IPS-20b (cell line): ENCODE results near the gene IDH2.
"Not testable (repeated sequence)": the region's sequence is repeated elsewhere in the genome, so short reads cannot be mapped to it uniquely, and the experiment has no call there.

ENCODE experiments used
- H3K27ac ChIP-seq: one replicate; pipeline ENCODE4 v1.5.1; 2013; ENCODE audit warnings: low read length
- H3K27me3 ChIP-seq: 2 replicates; pipeline ENCODE4 v1.6.1; 2013; ENCODE audit warnings: mild to moderate bottlenecking, low read length, inconsistent platforms; ENCODE audit not compliant: insufficient read depth
- H3K36me3 ChIP-seq: 2 replicates; pipeline ENCODE4 v1.6.1; 2013; ENCODE audit warnings: low read depth, mild to moderate bottlenecking, inconsistent platforms, low read length, moderate library complexity; ENCODE audit not compliant: insufficient read depth
- H3K4me1 ChIP-seq: 2 replicates; pipeline ENCODE4 v1.6.1; 2013; ENCODE audit warnings: mild to moderate bottlenecking, control low read depth, inconsistent platforms, low read length, moderate library complexity; ENCODE audit not compliant: insufficient read depth
- H3K4me3 ChIP-seq: 2 replicates; pipeline ENCODE4 v1.5.1; 2013; ENCODE audit warnings: mild to moderate bottlenecking, low read length, inconsistent platforms
- H3K9ac ChIP-seq: 2 replicates; pipeline ENCODE4 v1.6.1; 2013; ENCODE audit warnings: low read depth, mild to moderate bottlenecking, inconsistent platforms, low read length, moderate library complexity
- H3K9me3 ChIP-seq: 2 replicates; pipeline ENCODE4 v1.6.1; 2013; ENCODE audit warnings: mild to moderate bottlenecking, low read depth, low read length, inconsistent platforms; ENCODE audit not compliant: insufficient read depth

Gene IDH2

DNA sequence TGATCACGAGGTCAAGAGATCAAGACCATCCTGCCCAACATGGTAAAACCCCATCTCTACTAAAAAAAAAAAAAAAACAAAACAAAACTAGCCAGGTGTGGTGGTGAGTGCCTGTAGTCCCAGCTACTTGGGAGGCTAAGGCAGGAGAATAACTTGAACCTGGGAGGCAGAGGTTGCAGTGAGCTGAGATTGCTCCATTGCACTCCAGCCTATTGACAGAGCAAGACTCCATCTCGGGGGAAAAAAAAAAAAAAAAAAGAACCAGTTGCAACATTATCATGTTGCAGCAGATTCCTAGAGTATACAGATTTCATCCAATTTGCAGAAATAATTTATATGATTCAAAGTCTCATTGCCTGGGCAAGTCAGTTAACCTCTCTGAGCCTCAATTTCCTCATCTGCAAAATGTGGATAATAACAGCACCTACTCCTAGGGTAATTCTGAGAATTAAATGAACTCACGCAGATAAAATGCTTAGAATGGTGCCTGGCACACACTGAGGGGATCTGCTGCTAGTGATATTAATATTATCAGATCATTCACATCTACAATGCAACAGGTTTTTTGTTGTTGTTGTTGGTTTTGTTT is 7.0 kb upstream of the IDH2 start:
- not testable (repeated sequence) for H3K4me1 ChIP-seq, H3K4me3 ChIP-seq, H3K27ac ChIP-seq, H3K9me3 ChIP-seq, H3K36me3 ChIP-seq, H3K9ac ChIP-seq
- peaks cover 11% of the 10 kb centered on the region for H3K27me3 ChIP-seq

GRCh38 chr15:90108038-90108437 is 5.8 kb upstream of the IDH2 start:
- H3K9me3 ChIP-seq, H3K4me1 ChIP-seq, H3K27ac ChIP-seq, H3K36me3 ChIP-seq, H3K4me3 ChIP-seq, H3K9ac ChIP-seq: not testable (repeated sequence)
- H3K27me3 ChIP-seq = peaks cover 23% of the 10 kb centered on the region

DNA sequence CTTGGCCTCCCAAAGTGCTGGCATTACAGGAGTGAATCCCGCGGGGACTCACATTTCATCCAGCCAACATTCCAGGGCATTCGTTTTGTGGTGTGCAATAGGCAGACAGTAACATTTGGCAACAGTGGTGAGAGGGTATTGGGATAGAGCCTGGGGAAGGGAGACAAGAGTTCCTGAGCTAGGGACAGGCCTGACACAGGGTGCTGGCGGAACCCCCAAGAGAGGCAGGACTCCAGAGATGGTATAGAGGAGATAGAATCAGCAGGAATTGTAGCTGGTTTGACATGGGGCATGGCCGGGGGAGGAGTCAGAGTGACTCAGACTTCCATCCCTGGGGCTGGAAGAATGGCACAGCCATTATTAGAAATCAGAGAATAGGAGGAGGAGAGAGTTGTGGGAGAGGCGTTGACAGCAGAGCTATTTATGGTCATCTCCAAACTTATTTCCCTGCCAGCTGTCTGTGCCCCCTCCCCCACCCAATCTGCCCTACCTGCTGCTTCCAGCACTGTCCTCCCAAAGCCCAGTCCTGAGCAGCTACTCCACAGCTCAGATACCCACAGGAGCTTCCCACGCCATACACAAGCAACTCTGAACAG is 4.4 kb upstream of the IDH2 start:
- H3K27me3 ChIP-seq = peaks cover 26% of the 10 kb centered on the region
- H3K27ac ChIP-seq = no peak overlapping the region
- H3K9me3 ChIP-seq = no peaks in the 10 kb centered on the region
- peaks cover 3% of the 10 kb centered on the region; the same call in 1 of the 2 replicates for H3K4me1 ChIP-seq
- H3K9ac ChIP-seq = no peak overlapping the region
- no peaks in the 10 kb centered on the region for H3K36me3 ChIP-seq
- no peak overlapping the region for H3K4me3 ChIP-seq

GRCh38 chr15:90105521-90105920 is 3.3 kb upstream of the IDH2 start:
- Histone ChIP-seq H3K4me1 (peaks cover 7% of the 10 kb centered on the region), H3K4me3 (no peak overlapping the region)

GRCh38 chr15:90104551-90104950 is 2.3 kb upstream of the IDH2 start:
- no peak overlapping the region for H3K4me3 ChIP-seq
- H3K9ac ChIP-seq = no peak overlapping the region
- no peaks in the 10 kb centered on the region for H3K36me3 ChIP-seq
- H3K27ac ChIP-seq = no peak overlapping the region
- no peaks in the 10 kb centered on the region for H3K9me3 ChIP-seq
- H3K4me1 ChIP-seq = peaks cover 7% of the 10 kb centered on the region
- H3K27me3 ChIP-seq = peaks cover 26% of the 10 kb centered on the region

More at GRCh38 chr15:90105521-90105920, 3.3 kb upstream of the IDH2 start:
- Histone ChIP-seq H3K9me3 (no peaks in the 10 kb centered on the region), H3K9ac (no peak overlapping the region), H3K27ac (no peak overlapping the region), H3K36me3 (no peaks in the 10 kb centered on the region), H3K27me3 (peaks cover 26% of the 10 kb centered on the region)

- Histone ChIP-seq H3K36me3 (no peaks in the 10 kb centered on the region), H3K9me3 (no peaks in the 10 kb centered on the region), H3K27me3 (peaks cover 26% of the 10 kb centered on the region), H3K27ac (no peak overlapping the region), H3K4me1 (peaks cover 7% of the 10 kb centered on the region), H3K9ac (no peak overlapping the region), H3K4me3 (no peak overlapping the region)
These were observed 1.5 kb upstream of the IDH2 start for GRCh38 chr15:90103701-90104329.

DNA sequence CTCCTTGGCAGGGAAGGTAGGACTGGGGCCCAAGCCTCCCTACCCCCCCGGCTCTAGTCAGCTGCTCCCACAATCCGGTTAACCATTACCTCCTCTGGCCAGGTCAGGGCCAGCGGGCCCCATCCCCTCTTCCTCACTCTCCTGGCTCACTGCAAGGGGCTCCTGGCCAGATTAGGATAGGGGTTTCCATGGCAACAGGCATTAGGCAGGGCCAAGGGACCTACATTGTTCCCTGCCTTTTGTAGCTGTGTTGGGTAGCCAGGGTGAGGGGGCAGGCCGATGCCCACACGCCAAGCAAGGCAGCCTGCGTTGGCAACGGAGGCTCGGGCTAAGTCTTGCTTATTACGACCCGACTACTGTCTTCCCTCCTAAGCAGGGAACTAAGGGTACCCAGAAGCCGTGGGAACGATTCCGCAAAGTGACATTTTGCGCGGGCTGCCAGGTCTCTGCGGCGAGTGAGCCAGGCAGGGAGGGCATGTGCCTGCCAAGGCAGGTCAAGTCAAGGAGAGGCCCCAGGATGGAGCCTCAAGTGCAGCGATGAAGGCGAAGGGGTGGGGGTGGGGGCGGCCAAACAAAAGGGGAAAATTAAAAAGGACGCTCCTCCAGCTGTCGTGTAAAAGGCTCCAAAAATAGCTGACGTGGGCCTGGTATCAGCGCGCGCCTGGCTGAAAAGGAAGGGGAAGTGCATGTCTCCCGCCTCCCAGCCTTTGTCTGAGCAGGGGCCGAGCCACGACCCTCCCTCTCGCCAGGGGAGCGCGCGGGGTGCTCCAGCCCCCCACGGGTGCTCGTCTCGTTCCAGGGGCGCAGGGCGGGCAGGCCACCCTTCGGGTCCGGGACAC is 919 bp downstream of the IDH2 start:
- Histone ChIP-seq H3K4me1 (peaks cover 4% of the 10 kb centered on the region), H3K9me3 (no peaks in the 10 kb centered on the region), H3K36me3 (no peaks in the 10 kb centered on the region), H3K27me3 (peaks cover 26% of the 10 kb centered on the region), H3K4me3 (peak overlapping the region; percentile 75), H3K27ac (no peak overlapping the region), H3K9ac (peak overlapping the region; percentile 62; the same call in 1 of the 2 replicates)

GRCh38 chr15:90099868-90100831 is 2.1 kb downstream of the IDH2 start:
- H3K4me3 ChIP-seq = no peak overlapping the region; the same call in 1 of the 2 replicates
- H3K9ac ChIP-seq = no peak overlapping the region

DNA sequence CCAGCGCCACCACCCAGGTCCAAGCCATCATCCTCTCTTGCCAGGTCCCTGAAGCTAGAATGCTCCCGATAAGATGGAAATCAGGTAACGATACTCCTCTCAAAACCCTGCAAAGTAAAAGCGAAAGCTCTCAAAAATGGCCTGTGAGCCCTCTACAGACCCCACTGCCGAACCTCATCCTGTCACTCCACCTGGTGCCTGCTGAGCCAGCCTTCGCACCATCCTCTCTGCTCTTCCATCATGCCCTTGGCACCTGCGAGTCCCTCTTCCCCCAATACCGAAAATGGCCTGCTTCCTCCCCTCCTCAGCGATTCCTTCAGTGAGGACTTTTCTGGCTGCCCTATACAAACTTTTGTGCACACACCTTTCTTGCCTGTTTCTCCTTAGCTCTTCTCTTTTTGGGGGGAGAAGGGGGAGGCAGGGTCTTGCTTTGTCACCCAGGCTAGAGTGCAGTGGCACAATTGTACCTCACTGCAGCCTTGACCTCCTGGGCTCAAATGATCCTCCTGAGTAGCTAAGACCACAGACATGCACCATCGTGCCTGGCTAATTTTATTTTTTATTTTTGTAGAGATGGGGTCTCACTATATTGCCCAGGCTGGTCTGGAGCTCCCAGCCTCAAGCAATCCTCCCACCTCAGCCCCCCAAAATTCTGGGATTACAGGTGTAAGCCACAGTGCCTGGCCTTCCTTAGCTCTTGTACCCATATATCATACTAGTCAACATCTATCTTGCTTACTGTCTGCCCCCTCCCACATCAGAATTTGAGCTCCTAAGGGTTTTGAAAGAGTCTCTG is 3.0 kb downstream of the IDH2 start:
- Histone ChIP-seq H3K4me1 (peaks cover 4% of the 10 kb centered on the region), H3K27ac (no peak overlapping the region), H3K9me3 (no peaks in the 10 kb centered on the region), H3K27me3 (peaks cover 16% of the 10 kb centered on the region), H3K36me3 (no peaks in the 10 kb centered on the region), H3K4me3 (no peak overlapping the region), H3K9ac (no peak overlapping the region)

More at GRCh38 chr15:90099868-90100831, 2.1 kb downstream of the IDH2 start:
- no peaks in the 10 kb centered on the region for H3K9me3 ChIP-seq
- H3K27ac ChIP-seq = no peak overlapping the region
- peaks cover 24% of the 10 kb centered on the region for H3K27me3 ChIP-seq
- peaks cover 4% of the 10 kb centered on the region for H3K4me1 ChIP-seq
- no peaks in the 10 kb centered on the region for H3K36me3 ChIP-seq

DNA sequence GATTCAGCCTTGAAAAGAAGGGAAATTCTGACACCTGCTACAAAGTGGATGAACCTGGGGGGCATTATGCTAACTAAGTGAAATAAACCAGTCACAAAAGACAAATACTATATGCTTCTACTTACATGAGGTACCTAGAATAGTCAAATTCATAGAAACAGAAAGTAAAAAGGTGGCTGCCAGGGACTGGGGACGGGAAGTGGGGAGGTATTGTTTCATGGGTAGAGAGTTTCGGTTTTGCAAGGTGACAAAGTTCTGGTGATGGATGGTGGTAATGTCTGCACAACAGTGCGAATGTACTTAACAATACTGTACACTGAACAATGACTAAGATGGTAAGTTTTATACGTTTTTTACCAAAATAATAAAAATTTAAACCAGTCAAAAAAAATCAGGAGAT is 4.8 kb downstream of the IDH2 start:
- Histone ChIP-seq H3K9ac (no peak overlapping the region), H3K4me1 (peaks cover 4% of the 10 kb centered on the region)

More for the DNA sequence above, 4.8 kb downstream of the IDH2 start:
- Histone ChIP-seq H3K4me3 (no peak overlapping the region), H3K9me3 (no peaks in the 10 kb centered on the region), H3K36me3 (no peaks in the 10 kb centered on the region), H3K27me3 (no peaks in the 10 kb centered on the region; the same call in 1 of the 2 replicates), H3K27ac (no peak overlapping the region)
